Calu3 (cell line): ENCODE measurements around the gene CD209. TPM values are rescaled to one million over a fixed set of nuclear protein-coding genes. Genes with fewer than 3 reads are reported as not detected.

Experiments
- BruUV-seq: library from RNA; stranded (reverse); fragments of 400-500 nt; replicated peaks from 2 replicates; lab custom pipeline; 2021; lab: Mats Ljungman, UMichigan
- CTCF ChIA-PET: fragments of 300-600 bp; sonication (Branson Sonifier 250); formaldehyde crosslinking; loops from one replicate; lab custom pipeline; 2022; ENCODE audit warnings: antibody characterized with exemption; lab: Charles Lee
- DNase-seq: peaks from one replicate; pipeline ENCODE4 v3.0.0; 2022
- H3K27ac Mint-ChIP-seq: one replicate; pipeline ENCODE4 v1.8.0; 2022; ENCODE audit warnings: mixed read lengths; ENCODE audit not compliant: unreplicated experiment
- H3K27me3 Mint-ChIP-seq: one replicate; pipeline ENCODE4 v1.8.0; 2022; ENCODE audit warnings: mixed read lengths; ENCODE audit not compliant: unreplicated experiment
- H3K36me3 Mint-ChIP-seq: one replicate; pipeline ENCODE4 v1.8.0; 2022; ENCODE audit warnings: mild to moderate bottlenecking, moderate library complexity, mixed read lengths; ENCODE audit not compliant: insufficient read depth, unreplicated experiment
- H3K4me1 Mint-ChIP-seq: one replicate; pipeline ENCODE4 v1.8.0; 2022; ENCODE audit warnings: mild to moderate bottlenecking, low read depth, mixed read lengths; ENCODE audit not compliant: unreplicated experiment
- H3K4me3 Mint-ChIP-seq: one replicate; pipeline ENCODE4 v1.8.0; 2022; ENCODE audit warnings: mild to moderate bottlenecking, low read depth, moderate library complexity, mixed read lengths; ENCODE audit not compliant: unreplicated experiment
- H3K9me3 Mint-ChIP-seq: one replicate; pipeline ENCODE4 v1.8.0; 2022; ENCODE audit warnings: low read depth, mixed read lengths; ENCODE audit not compliant: unreplicated experiment
- CTCF ChIP-seq: fragments of 200-600 bp; IDR thresholded peaks from one replicate; pipeline ENCODE4 v1.8.0; 2022; ENCODE audit warnings: antibody characterized with exemption; ENCODE audit not compliant: unreplicated experiment
- intact Hi-C: fragments of 100-400 bp; cut with micrococcal nuclease; formaldehyde crosslinking; loops from one replicate; pipeline ENCODE4 v1.10.0; 2022; ENCODE audit not compliant: unreplicated experiment
- total RNA-seq: library from RNA; stranded (reverse); gene quantifications from 2 replicates; pipeline ENCODE4 v1.2.3, GENCODE V29; 2022

Gene CD209
- total RNA-seq, 1 experiment from 2014 or later, result not detected

- Mint-ChIP-seq H3K4me3 (no peak overlapping the region), H3K4me1 (no peaks in the 10 kb centered on the region), H3K27me3 (peaks cover 79% of the 10 kb centered on the region), H3K27ac (no peak overlapping the region), H3K9me3 (no peaks in the 10 kb centered on the region), H3K36me3 (no peaks in the 10 kb centered on the region)
- no TSS peak for BruUV-seq
- intact Hi-C loops, result no loop called here
- CTCF ChIA-PET, result no interaction called here
- no peak for TF ChIP-seq CTCF
- no peak for DNase-seq
Measured at GRCh38 chr19:7706188-7706954, 41.0 kb downstream of the CD209 start.

GRCh38 chr19:7705387-7706187 lies 41.7 kb downstream of the CD209 start:
- H3K27ac Mint-ChIP-seq, result no peak overlapping the region
- H3K4me3 Mint-ChIP-seq, result no peak overlapping the region
- peaks cover 71% of the 10 kb centered on the region for H3K27me3 Mint-ChIP-seq
- CTCF ChIA-PET, result interaction anchor here (0.7 kb wide), 1 partner anchor 216 kb away, joined by 3 read pairs; no protein-coding TSS in a partner anchor
- H3K36me3 Mint-ChIP-seq, result no peaks in the 10 kb centered on the region
- no peak for DNase-seq
- intact Hi-C loops, result no loop called here
- BruUV-seq, result no TSS peak
- no peaks in the 10 kb centered on the region for H3K4me1 Mint-ChIP-seq
- no peaks in the 10 kb centered on the region for H3K9me3 Mint-ChIP-seq
- no peak for TF ChIP-seq CTCF

- no peak for TF ChIP-seq CTCF
- Mint-ChIP-seq H3K36me3 (no peaks in the 10 kb centered on the region), H3K4me3 (no peak overlapping the region), H3K9me3 (no peaks in the 10 kb centered on the region), H3K4me1 (no peaks in the 10 kb centered on the region), H3K27ac (no peak overlapping the region), H3K27me3 (peaks cover 68% of the 10 kb centered on the region)
- intact Hi-C loops, result no loop called here
- no TSS peak for BruUV-seq
- DNase-seq, result no peak
- CTCF ChIA-PET, result interaction anchor here (0.7 kb wide), 1 partner anchor 13 kb away, joined by 3 read pairs; no protein-coding TSS in a partner anchor
Measured at GRCh38 chr19:7704280-7705060, 42.9 kb downstream of the CD209 start.

- no peaks in the 10 kb centered on the region for H3K36me3 Mint-ChIP-seq
- CTCF ChIA-PET, result no interaction called here
- peaks cover 71% of the 10 kb centered on the region for H3K27me3 Mint-ChIP-seq
- intact Hi-C loops, result no loop called here
- H3K4me3 Mint-ChIP-seq, result no peak overlapping the region
- no peaks in the 10 kb centered on the region for H3K4me1 Mint-ChIP-seq
- no peak for DNase-seq
- no TSS peak for BruUV-seq
- H3K9me3 Mint-ChIP-seq, result no peaks in the 10 kb centered on the region
- no peak overlapping the region for H3K27ac Mint-ChIP-seq
- TF ChIP-seq CTCF, result no peak
Measured at GRCh38 chr19:7703332-7703731, 44.0 kb downstream of the CD209 start.
